Cardiac fibroblast (primary cell): Measurements from ENCODE around the gene KRTAP1-4.
A peak's percentile ranks its signal among the peaks of the same experiment; 100 is the strongest.
"Not testable (repeated sequence)": the region's sequence is repeated elsewhere in the genome, so short reads cannot be mapped to it uniquely, and the experiment has no call there.

Source experiments
- DNase-seq, 2 donors: peaks; one replicate each; pipeline versions ENCODE4 v3.0.0 to v3.0.0-alpha.2; 2010; ENCODE audit warnings: low read depth in 2 of 2
- H3K4me3 ChIP-seq, 2 donors: replicated peaks in 1 of 2; 1 replicate in 1 of 2; 2 replicates in 1 of 2; pipeline ENCODE4 v1.5.1; 2011; ENCODE audit warnings: low read depth in 2 of 2, low read length in 2 of 2, mild to moderate bottlenecking in 2 of 2, moderate library complexity in 1 of 2
- TF ChIP-seq, protein P1 (sequence below): IDR thresholded peaks from one replicate; pipeline ENCODE4 v1.5.1; 2011; ENCODE audit warnings: low read depth, mild to moderate bottlenecking, low read length, inconsistent platforms

KRTAP1-4 gene

GRCh38 chr17:41042953-41043352, 13.0 kb upstream of the KRTAP1-4 start:
- TF ChIP-seq, protein P1, sequence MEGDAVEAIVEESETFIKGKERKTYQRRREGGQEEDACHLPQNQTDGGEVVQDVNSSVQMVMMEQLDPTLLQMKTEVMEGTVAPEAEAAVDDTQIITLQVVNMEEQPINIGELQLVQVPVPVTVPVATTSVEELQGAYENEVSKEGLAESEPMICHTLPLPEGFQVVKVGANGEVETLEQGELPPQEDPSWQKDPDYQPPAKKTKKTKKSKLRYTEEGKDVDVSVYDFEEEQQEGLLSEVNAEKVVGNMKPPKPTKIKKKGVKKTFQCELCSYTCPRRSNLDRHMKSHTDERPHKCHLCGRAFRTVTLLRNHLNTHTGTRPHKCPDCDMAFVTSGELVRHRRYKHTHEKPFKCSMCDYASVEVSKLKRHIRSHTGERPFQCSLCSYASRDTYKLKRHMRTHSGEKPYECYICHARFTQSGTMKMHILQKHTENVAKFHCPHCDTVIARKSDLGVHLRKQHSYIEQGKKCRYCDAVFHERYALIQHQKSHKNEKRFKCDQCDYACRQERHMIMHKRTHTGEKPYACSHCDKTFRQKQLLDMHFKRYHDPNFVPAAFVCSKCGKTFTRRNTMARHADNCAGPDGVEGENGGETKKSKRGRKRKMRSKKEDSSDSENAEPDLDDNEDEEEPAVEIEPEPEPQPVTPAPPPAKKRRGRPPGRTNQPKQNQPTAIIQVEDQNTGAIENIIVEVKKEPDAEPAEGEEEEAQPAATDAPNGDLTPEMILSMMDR: no peak
- DNase-seq: no peak
- no peak overlapping the region for H3K4me3 ChIP-seq

- not testable (repeated sequence) for H3K4me3 ChIP-seq, DNase-seq
Measured at GRCh38 chr17:41040783-41041571, 11.0 kb upstream of the KRTAP1-4 start, which contains the start of gene KRTAP1-1. Gene KRTAP1-1 (minus strand): TSS chr17:41041450. CDS start chr17:41041397, 53 bp downstream.

DNA sequence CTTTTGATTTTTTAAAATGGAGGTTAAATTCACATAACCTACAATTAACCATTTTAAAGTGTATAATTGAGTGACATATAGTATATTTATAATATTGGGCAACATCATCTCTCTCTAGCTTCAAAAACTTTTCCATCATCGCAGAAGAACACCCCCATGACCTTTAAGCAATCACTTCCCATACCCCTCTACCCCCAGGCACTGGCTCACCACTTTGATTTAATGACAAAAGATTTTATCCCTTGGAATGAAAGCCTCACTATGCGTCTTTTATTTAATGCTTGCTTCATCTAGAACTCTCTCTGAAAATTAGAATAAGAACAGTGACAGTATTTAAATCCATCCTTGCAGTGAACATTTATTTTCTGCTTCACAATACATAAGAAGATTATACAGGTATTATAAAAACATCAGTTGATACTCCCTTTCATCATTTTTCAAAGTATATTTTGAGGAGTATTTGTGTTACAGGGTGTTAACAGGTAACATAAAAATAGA, 7.9 kb upstream of the KRTAP1-4 start:
- no peak for DNase-seq
- no peak overlapping the region for H3K4me3 ChIP-seq
- TF ChIP-seq, protein P1: no peak

DNA sequence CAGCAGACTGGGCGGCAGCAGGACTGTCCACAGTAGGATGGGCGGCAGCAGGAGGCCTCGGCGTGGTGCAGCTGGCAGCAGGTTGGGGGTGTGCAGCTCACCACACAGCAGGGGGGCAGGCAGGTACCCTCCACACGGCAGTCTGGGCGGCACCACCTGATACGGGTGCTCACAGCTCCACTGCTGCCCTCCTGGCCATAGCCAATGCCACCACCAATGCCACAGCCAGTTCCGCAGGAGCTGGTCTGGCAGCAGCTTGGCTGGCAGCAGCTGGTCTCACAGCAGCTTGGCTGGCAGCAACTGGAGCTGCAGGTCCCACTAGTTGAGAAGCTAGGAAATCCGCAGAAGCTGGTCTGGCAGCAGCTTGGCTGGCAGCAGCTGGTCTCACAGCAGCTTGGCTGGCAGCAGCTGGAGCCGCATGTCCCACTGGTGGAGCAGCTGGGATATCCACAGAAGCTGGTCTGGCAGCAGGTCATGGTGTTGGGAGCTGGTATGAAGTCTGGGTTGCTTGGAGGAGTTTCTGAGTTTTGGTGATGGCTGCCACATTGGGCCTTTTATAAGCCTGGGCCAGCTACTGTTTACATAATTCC, 4.4 kb upstream of the KRTAP1-4 start, which contains the start of gene KRTAP1-3:
Gene KRTAP1-3 (minus strand): TSS at position 529 of the 590 bp plus-strand sequence. CDS start 53 bp downstream, at position 476.
- not testable (repeated sequence) for DNase-seq, H3K4me3 ChIP-seq

GRCh38 chr17:41026715-41027471, 3.1 kb downstream of the KRTAP1-4 start, which contains the start of gene KRTAP1-5:
Gene KRTAP1-5 (minus strand): TSS chr17:41027208. CDS start chr17:41027155, 53 bp downstream.
- TF ChIP-seq, protein P1: no peak
- no peak within 1 kb of the TSS for H3K4me3 ChIP-seq
- peak; percentile 3 to 78 for DNase-seq

DNA sequence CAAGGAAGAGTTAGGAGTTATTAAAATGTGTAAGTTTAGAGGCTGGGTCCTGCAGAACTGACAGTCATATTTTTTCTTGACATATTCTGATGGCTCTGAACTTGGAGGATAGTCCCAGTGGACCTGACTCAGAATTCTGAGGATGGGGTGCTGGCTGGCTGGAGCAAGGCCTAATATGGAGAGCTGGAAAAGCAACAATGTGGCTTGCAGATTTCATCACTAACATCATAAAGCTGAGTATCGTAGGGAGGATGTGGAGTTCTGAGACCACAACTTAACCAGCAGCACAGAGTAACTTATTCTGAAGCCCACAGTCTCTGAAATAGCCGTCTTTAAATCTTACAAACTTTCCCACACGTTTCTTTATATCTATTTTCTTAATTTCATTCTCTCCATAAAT, 5.3 kb downstream of the KRTAP1-4 start:
- TF ChIP-seq, protein P1: no peak
- H3K4me3 ChIP-seq: no peak overlapping the region
- peak in 1 of 2 donors; percentile 52 for DNase-seq

GRCh38 chr17:41020336-41020735, 9.7 kb downstream of the KRTAP1-4 start:
- no peak for DNase-seq
- H3K4me3 ChIP-seq: no peak overlapping the region
- TF ChIP-seq, protein P1: no peak
